ENCODE measurements around the gene MRPL3.

MRPL3 gene

GRCh38 chr3:131474115-131474514, 28.7 kb downstream of the MRPL3 start:
- TF ChIP-seq ZNF274 (IDR thresholded peaks at IDR 0.05; ENCODE audit: low read depth, low read length): no peak

GRCh38 chr3:131470377-131470776, 32.4 kb downstream of the MRPL3 start:
- TF ChIP-seq ZNF274 (IDR thresholded peaks at IDR 0.05; ENCODE audit: low read depth, low read length): no peak
- no peak overlapping the region for H3K4me3 ChIP-seq (ENCODE audit: low read length)

More at GRCh38 chr3:131474115-131474514, 28.7 kb downstream of the MRPL3 start:
- H3K4me3 ChIP-seq (ENCODE audit: low read length): no peak overlapping the region

DNA sequence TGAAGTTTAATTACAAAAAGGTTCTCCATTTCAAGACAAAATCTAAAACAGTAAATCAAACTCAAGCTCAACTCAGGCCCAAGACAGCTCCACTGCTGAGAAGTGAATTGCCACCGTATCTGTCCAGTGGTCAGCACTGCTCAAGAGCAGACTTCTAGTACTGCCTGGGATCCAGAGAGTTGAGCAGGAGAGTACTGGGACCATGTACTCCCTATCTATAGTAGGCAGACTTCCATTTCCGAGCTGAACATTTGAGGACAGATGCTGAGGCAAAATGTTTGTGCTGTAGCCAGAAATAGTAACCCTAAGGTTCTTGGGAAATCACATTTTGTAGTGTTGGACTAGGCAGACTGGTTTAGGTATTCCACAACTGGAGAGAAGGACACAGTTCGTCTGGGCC, 44.1 kb downstream of the MRPL3 start:
- no peak overlapping the region for H3K4me3 ChIP-seq (ENCODE audit: low read length)
- TF ChIP-seq ZNF274 (IDR thresholded peaks at IDR 0.05; ENCODE audit: low read depth, low read length): no peak

GRCh38 chr3:131457220-131457619, 45.6 kb downstream of the MRPL3 start:
- H3K4me3 ChIP-seq (ENCODE audit: low read length): no peak overlapping the region
- TF ChIP-seq ZNF274 (IDR thresholded peaks at IDR 0.05; ENCODE audit: low read depth, low read length): no peak

GRCh38 chr3:131454501-131454900, 48.3 kb downstream of the MRPL3 start:
- TF ChIP-seq ZNF274 (IDR thresholded peaks at IDR 0.05; ENCODE audit: low read depth, low read length): no peak

DNA sequence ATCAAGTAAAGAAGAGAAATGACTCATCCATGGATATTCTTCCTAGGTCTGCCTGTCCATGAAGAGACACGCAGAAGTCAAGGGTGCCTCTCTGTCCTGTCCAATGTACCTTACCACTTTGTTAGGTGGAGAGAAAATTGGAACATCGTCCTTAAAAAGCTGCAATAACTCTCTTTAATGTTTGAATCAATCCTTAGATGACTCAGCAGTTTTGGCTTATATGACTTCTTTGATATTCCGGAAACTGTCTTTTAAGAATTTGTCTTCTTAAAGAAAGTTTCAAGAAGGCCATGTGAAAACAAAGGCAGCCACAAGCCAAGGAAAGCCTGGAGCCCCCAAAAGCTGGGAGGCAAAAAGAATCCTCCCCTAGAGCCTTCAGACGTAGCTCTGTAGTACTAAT, 49.2 kb downstream of the MRPL3 start:
- no peak overlapping the region for H3K4me3 ChIP-seq (ENCODE audit: low read length)
- no peak for TF ChIP-seq ZNF274 (IDR thresholded peaks at IDR 0.05; ENCODE audit: low read depth, low read length)

More at GRCh38 chr3:131454501-131454900, 48.3 kb downstream of the MRPL3 start:
- H3K4me3 ChIP-seq (ENCODE audit: low read length): no peak overlapping the region

- TF ChIP-seq ZNF274 (IDR thresholded peaks at IDR 0.05; ENCODE audit: low read depth, low read length): no peak
- H3K4me3 ChIP-seq (ENCODE audit: low read length): no peak overlapping the region
Observed at GRCh38 chr3:131447349-131447748, 55.4 kb downstream of the MRPL3 start.

GRCh38 chr3:131444180-131444579, 58.6 kb downstream of the MRPL3 start:
- no peak overlapping the region for H3K4me3 ChIP-seq (ENCODE audit: low read length)
- no peak for TF ChIP-seq ZNF274 (IDR thresholded peaks at IDR 0.05; ENCODE audit: low read depth, low read length)

- TF ChIP-seq ZNF274 (IDR thresholded peaks at IDR 0.05; ENCODE audit: low read depth, low read length): no peak
Observed at GRCh38 chr3:131439084-131439483, 63.7 kb downstream of the MRPL3 start.

DNA sequence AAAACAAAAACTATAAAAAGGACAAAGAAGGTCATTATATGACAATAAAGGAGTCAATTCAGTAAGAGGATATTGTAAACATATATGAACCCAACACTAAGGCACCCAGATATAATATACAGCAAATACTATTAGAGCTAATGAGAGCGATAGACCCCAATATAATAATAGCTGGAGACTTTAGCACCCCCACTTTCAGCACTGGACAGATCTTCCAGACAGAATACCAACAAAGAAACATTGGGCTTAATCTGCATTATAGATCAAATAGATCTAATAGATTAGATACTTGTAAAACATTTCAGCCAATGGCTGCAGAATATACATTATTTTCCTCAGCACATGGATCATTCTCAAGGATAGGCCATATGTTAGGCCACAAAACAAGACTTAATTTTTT, 67.8 kb downstream of the MRPL3 start:
- no peak for TF ChIP-seq ZNF274 (IDR thresholded peaks at IDR 0.05; ENCODE audit: low read depth, low read length)
- H3K4me3 ChIP-seq (ENCODE audit: low read length): no peak overlapping the region

More at GRCh38 chr3:131439084-131439483, 63.7 kb downstream of the MRPL3 start:
- H3K4me3 ChIP-seq (ENCODE audit: low read length): no peak overlapping the region

- H3K4me3 ChIP-seq (ENCODE audit: low read length): no peak overlapping the region
- no peak for TF ChIP-seq ZNF274 (IDR thresholded peaks at IDR 0.05; ENCODE audit: low read depth, low read length)
Observed at GRCh38 chr3:131432441-131432840, 70.3 kb downstream of the MRPL3 start.

DNA sequence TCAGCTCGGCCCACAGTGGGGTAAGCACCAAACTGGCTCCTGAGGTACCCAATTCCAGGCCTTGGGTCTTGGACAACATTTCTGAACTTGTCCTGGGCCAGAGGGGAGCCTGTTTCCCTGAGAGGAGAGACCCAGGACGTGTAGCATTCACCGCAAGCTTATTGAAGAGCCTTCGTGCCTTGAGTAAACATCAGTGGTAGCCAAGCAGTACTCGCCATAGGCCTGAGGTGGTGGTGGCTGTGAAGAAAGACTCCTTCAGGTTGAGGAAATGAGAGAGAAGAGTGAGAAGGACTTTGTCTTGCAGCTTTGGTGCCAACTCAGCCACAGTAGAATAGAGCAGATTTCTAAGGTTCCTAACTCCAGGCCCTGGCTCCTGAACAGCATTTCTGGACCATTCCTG, 71.0 kb downstream of the MRPL3 start:
- no peak for TF ChIP-seq ZNF274 (IDR thresholded peaks at IDR 0.05; ENCODE audit: low read depth, low read length)

DNA sequence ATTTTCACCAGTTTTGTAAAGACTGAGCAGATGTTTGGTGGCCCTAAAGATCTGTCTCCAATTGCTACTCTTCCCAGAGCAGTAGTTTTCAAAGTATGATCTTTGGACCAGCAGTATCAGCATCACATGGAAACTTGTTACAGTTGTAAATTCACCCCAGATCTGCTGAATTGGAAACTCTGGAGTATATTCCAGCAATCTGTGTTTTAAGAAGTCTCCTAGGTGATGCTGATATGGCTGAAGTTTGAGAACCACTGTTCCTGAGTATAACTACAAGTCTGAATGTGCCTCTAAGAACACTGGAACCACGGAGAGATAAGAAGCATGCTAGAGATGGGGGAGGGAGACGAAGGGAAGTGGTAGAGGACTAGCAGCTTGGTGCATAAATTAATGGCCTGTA, 75.5 kb downstream of the MRPL3 start:
- TF ChIP-seq ZNF274 (IDR thresholded peaks at IDR 0.05; ENCODE audit: low read depth, low read length): no peak
- no peak overlapping the region for H3K4me3 ChIP-seq (ENCODE audit: low read length)

More for the DNA sequence above, 71.0 kb downstream of the MRPL3 start:
- no peak overlapping the region for H3K4me3 ChIP-seq (ENCODE audit: low read length)

DNA sequence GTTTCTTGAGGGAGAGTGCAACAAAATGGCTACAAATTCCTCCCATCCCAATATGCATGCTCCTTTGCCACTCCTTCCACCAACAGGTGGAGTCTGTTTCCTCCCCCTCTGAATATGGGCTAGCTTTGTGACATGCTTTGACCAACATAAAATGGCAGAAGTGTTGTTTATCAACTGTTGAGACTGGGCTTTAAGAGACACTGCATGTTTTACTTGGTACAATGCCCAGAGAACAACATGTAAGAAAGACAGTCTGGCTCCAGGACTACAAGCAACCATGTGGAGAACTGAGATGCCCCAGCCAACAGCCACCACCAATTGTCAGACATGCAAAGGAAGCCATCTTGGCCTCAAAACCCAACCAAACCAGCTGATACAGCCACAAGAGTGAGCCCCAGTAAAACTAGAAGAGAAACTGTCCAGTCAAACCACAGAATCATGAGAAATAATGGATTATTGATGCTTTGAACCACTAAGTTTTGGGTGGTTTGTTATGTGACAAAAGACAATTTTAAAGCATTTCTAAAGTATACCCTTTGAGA, 80.7 kb downstream of the MRPL3 start:
- TF ChIP-seq ZNF274 (IDR thresholded peaks at IDR 0.05; ENCODE audit: low read depth, low read length): no peak
- no peak overlapping the region for H3K4me3 ChIP-seq (ENCODE audit: low read length)

DNA sequence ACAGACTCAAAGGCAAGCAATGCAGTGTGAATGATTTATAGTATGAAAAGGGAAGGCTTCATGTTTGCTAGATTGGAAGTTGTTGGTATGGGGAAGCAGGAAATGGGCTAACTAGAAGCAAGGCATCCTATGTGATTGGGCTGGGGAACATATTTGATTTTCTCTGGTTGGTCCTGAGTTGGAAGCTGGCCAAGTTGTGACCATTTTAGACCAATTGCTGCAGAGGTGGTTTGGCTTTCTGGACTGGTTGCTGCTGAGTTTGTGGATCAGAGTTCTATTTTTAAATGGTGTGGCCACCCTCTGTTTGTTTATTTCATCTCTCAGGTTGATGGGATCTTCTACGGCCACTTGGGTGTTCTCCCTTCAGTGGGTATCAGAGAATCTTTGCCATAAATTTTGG, 81.5 kb downstream of the MRPL3 start:
- TF ChIP-seq ZNF274 (IDR thresholded peaks at IDR 0.05; ENCODE audit: low read depth, low read length): no peak

DNA sequence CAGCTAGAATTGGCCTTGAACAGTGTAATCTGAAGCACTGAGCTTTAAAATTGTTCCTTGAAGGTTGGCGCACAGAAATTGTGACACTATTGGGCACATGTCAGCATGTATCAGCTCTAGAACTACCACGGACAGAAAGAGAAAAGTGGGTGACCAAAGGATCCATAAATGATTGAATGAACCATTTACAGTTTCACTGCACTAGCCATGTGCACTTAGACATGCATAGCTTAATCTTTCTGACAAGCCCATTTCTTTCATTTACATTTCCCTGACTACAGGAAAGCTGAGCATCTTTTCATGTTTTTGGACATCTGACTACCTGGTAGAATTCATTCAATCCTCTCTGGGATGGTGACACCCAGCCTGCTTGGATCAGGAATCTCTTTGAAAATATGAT, 85.0 kb downstream of the MRPL3 start:
- H3K4me3 ChIP-seq (ENCODE audit: low read length): no peak overlapping the region

More for the DNA sequence above, 81.5 kb downstream of the MRPL3 start:
- no peak overlapping the region for H3K4me3 ChIP-seq (ENCODE audit: low read length)

More for the DNA sequence above, 85.0 kb downstream of the MRPL3 start:
- TF ChIP-seq ZNF274 (IDR thresholded peaks at IDR 0.05; ENCODE audit: low read depth, low read length): no peak
